CD4-positive, alpha-beta T cell treated with Interleukin-21 for 1 hour (primary cell): ENCODE data around the gene FAM72B.
"Not testable (repeated sequence)": the region's sequence is repeated elsewhere in the genome, so short reads cannot be mapped to it uniquely, and the experiment has no call there.

Source experiments
- DNase-seq: peaks from one replicate; pipeline ENCODE4 v3.0.0-alpha.2; 2020

FAM72B gene

DNA sequence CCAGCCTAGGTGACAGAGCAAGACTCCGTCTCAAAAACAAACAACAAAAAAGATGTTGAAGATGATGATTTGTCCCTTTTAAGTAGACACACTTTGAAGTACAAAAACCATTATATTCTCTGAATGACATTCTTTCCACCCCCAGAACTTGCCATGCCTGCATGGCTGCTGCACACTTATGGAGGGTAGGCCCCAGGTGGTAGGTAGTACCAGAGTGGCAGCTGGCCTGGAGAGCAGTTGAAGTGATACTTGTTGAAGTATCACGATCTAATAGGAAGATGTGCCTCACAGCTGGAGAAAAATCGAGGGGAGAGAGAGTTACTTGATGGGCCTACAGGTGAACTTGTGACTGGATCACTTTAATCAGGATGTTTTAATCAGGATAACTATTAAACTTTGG is 15.6 kb upstream of the FAM72B start:
- DNase-seq: not testable (repeated sequence)

DNA sequence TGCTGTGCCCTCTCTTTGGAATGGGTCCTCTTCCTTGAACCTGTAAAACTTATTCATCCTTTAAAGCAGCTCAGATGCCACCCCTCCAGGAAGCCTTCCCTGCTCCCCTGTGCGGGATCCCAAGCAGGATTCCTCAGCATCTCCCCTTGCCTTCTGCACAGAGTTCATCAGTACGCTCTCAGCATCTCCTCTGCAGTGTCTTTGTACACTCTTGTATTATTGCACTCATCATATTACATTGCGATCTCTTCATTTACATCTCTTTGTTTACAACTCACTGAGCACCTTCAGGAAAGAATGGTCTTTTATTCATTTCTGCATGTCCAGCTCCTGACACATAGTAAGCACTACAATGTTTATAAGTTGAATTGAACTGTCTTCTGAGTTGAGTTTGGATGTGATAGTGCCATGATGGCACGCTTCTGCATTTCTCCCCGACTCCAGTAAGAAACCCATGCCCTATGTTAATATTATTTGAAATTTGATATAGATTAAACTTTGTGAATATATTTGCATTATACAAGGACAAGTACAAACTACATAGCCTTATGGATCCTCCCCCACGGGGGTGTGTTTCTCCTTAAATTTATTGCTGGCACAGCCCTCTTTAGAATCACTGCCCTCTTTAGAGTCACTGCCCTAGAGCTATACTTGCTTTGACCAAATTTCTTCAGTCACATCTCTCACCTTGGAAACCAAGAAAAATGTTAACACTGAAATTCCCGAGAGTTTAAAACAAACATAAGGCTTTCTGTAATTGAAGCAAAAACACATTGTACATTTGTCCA is 13.1 kb upstream of the FAM72B start:
- not testable (repeated sequence) for DNase-seq

DNA sequence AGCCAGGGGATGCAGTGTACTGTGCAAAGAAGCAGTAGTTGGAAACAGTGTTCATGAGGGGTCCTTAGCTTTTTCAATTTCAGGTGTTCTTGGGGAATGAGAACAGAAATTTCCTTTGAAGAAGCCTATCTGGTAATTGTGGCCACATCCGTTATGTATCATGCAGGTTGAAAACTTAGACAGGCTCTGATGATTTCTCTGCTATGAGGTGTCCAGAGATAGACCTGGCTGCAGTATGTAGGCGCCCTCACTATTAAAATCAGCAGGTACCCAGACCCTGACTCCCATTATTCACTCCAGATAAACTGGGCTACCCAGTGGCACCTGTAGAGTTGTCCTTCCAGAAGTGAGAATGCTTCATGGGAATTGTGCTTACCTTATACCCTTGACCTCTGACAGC is 8.4 kb upstream of the FAM72B start:
- not testable (repeated sequence) for DNase-seq

DNA sequence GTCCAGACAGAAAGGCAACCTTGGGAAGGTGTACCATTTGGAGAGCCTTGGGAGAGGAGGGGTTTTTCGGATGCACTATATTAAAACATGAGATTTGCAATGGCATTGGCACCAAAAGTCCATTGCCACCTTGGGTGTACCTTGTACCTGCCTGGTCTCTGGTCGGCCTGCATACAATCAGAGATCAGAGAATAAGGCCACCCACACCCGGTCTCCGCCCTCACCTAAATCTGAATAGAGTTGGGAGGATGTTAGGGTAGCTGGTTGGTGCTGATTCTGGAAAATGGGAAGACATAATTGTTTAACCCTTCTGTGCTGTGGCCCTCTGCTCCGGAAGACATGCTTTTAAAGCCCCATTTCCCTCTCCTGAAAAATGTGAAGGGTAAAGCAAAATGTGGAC is 3.8 kb upstream of the FAM72B start:
- DNase-seq: not testable (repeated sequence)

- DNase-seq: not testable (repeated sequence)
These were observed 2.1 kb upstream of the FAM72B start for GRCh38 chr1:121186191-121186590.

GRCh38 chr1:121185140-121185708 is 1.1 kb upstream of the FAM72B start:
- not testable (repeated sequence) for DNase-seq

DNA sequence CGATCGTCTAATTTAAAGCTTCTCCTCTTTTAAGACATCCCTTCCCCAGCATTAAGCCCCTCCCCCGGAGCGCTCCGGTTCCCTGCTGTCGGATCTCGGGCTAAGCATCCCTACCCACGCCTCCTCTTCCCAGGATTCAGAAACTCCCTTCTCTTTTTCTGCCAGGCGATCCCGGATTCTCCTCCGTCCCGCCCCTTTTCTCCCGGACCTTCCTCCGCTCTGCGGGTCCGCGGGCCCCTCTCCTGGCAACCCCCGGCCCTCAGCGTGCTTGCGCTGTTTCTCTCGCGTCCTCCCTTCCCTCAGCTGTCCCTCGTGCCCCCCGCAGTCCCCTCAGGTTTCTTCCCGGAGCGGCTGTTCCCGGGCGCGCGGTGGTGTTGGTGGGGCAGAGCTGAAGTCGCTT is 273 bp downstream of the FAM72B start:
- not testable (repeated sequence) for DNase-seq

GRCh38 chr1:121178197-121178596 is 5.9 kb downstream of the FAM72B start:
- DNase-seq: not testable (repeated sequence)

- not testable (repeated sequence) for DNase-seq
These were observed 7.5 kb downstream of the FAM72B start for GRCh38 chr1:121176649-121177048.

GRCh38 chr1:121168152-121168668 is 15.9 kb downstream of the FAM72B start:
- DNase-seq: not testable (repeated sequence)

GRCh38 chr1:121167225-121167738 is 16.9 kb downstream of the FAM72B start:
- not testable (repeated sequence) for DNase-seq

GRCh38 chr1:121165296-121165695 is 18.8 kb downstream of the FAM72B start:
- DNase-seq: not testable (repeated sequence)

- DNase-seq: not testable (repeated sequence)
These were observed 20.0 kb downstream of the FAM72B start for GRCh38 chr1:121163850-121164757.

DNA sequence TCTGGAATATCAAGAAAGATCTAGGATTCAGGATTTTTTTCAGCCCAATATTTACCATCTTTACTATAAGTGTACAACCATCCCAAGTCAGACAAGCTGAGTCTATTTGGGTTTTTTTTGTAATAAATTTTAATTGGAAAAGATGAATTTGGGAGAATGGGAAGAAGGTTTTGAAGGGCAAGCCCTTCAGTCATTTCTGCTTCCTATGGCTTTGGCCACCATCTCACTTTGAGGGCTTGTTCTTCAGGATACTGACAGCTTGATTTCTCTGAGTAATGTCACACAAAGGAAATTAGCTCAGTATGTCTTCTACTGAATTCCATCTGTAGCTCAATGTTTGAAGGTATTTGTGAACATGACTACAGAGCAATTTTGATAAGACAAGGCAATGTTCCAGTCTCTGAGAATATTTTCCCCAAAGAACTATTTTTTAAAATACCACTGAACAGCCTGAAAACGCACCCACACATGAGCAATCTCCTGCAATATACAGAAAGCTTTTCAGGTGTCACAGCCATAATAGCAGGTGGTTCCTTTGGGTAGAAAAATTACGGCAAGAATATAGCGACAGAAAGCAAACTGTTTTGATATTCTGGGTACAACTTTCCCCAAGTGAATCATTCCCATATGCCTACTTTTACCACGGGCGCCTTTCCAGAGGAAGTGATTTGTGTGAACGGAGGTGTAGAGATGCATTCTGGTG is 22.8 kb downstream of the FAM72B start:
- DNase-seq: not testable (repeated sequence)

DNA sequence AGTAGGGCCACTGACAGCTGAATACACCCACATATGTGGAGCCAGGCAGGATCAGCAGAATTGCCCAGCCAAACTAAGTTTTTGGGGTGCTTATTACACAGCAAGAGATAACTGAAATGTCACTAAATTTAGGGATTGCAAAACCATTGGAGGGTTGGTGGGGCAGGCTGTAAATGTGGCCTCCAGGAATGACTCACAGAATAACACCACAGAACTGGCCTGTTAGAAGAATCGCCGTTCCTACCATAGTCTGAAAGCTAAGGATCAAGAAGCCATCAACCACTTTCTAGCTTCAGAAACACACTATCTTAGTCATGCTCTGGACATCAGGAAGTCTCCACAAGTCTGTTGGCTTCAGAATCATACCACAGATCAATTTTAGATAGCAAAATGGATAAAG is 24.0 kb downstream of the FAM72B start:
- DNase-seq: not testable (repeated sequence)

DNA sequence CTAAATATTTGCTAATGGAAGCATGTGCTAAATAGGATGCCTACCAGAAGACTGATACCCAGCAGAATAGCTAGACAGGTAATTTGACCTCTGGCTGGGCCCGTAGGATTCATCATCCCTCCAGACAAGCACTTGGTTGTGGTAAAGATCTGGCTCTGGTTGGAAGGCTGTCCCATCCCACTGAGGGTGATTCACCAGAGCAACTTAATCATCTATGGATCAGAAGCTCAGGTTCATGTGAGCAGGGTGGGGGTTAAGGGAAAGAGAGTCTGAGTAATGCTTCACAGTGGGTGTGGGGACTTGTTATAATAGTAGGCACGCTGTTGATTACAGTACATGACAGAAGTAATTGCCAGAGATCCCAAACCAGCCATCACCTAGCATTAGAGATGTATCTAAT is 26.5 kb downstream of the FAM72B start:
- DNase-seq: not testable (repeated sequence)

GRCh38 chr1:121156958-121157603 is 27.1 kb downstream of the FAM72B start:
- not testable (repeated sequence) for DNase-seq

GRCh38 chr1:121155671-121156358 is 28.3 kb downstream of the FAM72B start:
- DNase-seq: not testable (repeated sequence)

DNA sequence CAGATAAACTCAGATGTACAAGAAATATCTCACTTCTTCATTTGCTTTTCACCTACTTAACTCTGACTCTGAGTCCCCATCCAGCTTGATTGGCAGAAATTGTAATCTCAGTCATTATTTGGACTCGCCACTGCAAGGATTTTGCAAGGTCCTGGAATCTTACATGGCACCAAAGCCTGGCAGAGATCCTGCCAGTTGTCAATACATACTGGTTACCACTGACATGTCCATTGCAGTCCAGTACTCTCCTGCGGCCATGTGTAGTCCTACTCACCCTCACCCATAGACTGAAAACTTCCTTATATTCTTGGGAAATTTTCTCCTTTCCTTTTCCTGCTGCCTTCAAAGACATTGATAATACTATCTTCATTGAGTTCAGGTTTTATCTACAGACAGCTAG is 29.3 kb downstream of the FAM72B start:
- not testable (repeated sequence) for DNase-seq

DNA sequence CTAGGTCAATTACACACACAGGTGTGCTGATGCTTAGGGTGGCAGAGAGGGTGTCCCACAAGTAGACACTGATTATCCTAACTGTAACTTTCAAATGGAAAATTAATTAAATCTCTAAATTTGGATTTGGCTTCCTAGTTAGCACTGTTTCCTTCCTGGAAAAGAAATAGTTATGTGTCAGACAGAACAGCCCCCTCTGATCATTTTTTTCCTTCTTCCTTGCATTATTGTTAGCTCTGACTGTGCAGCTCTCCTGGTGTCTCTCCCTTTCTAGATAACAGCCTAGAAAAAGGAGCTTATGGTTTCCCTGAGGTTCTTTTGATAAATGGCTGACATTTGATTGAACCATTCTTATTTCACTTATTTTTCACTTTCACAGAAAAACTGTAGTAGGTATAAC is 31.4 kb downstream of the FAM72B start:
- not testable (repeated sequence) for DNase-seq

DNA sequence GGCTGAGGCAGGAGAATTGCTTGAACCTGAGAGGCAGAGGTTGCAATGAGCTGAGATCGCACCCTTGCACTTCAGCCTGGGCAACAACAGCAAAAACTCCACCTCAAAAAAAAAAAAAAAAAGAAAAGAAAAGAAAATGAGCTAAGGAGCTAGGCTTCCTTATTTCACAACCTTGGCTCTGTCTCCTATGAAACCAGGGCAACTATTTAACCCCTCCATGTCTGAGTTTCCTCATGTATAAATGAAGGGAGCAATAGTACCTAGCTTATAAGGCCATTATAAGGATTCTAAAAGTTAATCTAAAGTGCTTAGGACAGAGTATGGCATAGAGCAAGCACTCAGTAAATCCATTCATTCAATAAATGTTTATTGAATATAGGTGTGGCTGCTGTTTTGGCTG is 32.8 kb downstream of the FAM72B start:
- not testable (repeated sequence) for DNase-seq
